NB4 (cell line): ENCODE results near the gene PLOD2.

Experiments used
- CTCF ChIP-seq: IDR thresholded peaks from one replicate; pipeline ENCODE4 v1.5.1; 2012; ENCODE audit warnings: low read depth, low read length
- MAX ChIP-seq: IDR thresholded peaks from 2 replicates; pipeline ENCODE4 v1.6.1; 2011; ENCODE audit warnings: low read depth, low read length
- MYC ChIP-seq: IDR thresholded peaks from 2 replicates; pipeline ENCODE4 v1.6.1; 2011; ENCODE audit warnings: low read depth, low read length
- POLR2A ChIP-seq: IDR thresholded peaks from 2 replicates; pipeline ENCODE4 v1.6.1; 2011; ENCODE audit warnings: mild to moderate bottlenecking; ENCODE audit not compliant: insufficient read length; ENCODE audit errors: extremely low read depth

GRCh38 chr3:146164971-146165769 lies 4.2 kb upstream of the PLOD2 start:
- TF ChIP-seq CTCF: no peak
- TF ChIP-seq POLR2A: no peak
- no peak for TF ChIP-seq MAX
- TF ChIP-seq MYC: no peak
